Fibroblast of gingiva (primary cell): Measurements from ENCODE around the gene TERB1.

Source experiments
- DNase-seq: peaks from one replicate; pipeline ENCODE4 v3.0.0-alpha.2; 2011; ENCODE audit warnings: low read depth

TERB1 gene, protein sequence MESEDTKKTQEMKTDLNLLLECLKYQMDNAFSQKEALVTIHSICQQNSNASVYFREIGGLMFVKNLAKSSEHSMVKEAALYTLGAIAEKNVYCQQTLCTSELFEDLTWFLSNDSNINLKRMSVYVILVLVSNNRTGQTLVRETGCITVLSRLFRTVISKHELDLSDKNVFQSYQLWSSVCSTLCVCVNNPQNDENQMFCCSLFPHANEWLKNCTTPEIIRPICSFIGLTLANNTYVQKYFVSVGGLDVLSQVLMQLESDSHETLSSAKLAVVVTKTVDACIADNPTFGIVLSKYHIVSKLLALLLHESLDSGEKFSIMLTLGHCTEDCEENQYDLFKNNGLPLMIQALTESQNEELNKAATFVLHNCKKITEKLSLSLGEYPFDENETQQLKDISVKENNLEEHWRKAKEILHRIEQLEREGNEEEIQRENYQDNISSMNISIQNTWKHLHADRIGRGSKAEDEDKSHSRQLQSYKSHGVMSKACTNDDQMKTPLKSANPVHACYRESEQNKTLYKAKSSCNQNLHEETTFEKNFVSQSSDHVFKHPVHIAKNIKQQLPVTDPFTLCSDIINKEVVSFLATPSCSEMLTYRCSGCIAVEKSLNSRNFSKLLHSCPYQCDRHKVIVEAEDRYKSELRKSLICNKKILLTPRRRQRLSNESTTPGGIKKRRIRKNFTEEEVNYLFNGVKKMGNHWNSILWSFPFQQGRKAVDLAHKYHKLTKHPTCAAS

GRCh38 chr16:66801320-66802105 lies at the start of gene TERB1:
TERB1 (minus strand) TSS chr16:66801584; CDS start chr16:66796798, 4,786 bp downstream.
- DNase-seq = no peak

GRCh38 chr16:66850115-66850815 lies 48.9 kb upstream of the TERB1 start:
- no peak for DNase-seq

DNA sequence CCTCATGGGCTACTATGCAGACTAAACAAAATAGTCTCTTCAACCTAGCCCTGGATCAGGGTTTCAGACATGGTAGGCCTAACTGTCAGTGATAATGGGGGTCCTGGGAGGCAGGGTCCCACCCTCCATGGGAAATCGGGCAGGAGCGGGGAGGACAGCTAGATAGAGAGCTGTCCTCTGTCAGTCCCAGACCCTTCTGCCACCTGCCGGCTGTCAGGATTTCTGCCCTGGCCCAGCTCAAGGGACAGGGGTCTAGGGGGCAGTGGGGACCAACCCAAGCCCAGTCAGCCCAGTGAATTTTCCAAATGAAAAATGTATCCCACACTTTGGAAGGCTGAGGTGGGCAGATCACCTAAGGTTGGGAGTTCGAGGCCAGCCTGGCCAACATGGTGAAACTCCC lies 48.2 kb upstream of the TERB1 start:
- no peak for DNase-seq

DNA sequence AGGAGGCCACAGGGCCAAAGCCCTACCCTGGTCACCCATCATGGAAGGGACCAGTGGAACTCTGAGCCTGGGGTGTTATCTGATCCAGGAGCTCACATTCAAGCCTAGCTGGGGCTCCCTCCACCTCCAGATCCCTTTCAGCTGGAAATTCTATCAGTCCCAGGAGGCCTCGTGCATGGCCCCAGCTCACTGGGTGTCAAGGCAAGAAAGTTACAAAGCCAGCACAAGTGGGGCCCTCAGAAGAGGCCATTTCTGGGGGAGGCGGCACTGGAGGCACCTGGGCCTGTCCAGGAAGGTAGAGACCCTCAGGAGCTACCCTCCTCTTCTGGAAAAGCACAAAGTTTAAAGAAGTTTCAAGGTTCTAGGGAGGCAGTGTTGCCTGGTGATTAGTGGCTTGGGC lies 47.6 kb upstream of the TERB1 start:
- DNase-seq = no peak

GRCh38 chr16:66848172-66848571 lies 46.8 kb upstream of the TERB1 start:
- DNase-seq = no peak

DNA sequence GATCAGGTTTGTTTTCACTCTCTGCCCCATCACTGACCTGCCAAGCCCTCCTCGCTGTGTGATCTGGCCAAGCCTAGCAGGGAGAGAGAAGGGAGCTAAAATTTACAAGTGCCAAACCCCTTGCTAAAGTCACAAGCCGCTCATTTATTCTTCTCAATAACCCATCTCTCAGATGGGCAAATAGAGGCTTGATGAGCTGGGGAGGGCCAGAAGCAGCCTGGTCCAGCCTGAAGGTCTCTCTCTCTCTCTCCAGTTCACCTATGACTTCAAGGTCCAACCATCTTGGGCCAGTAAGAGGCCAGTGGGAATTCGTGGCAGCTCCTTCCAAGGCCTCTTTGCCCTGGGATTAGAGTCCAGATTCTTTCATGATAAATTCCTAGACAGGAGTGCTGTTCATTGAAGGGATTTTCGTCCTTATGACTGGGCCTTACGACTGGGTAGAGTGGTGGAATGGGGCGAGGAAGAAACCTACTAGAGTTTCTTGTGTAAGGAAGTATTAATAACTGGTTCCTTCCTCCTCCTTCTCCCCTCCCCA lies 46.2 kb upstream of the TERB1 start:
- DNase-seq = no peak

DNA sequence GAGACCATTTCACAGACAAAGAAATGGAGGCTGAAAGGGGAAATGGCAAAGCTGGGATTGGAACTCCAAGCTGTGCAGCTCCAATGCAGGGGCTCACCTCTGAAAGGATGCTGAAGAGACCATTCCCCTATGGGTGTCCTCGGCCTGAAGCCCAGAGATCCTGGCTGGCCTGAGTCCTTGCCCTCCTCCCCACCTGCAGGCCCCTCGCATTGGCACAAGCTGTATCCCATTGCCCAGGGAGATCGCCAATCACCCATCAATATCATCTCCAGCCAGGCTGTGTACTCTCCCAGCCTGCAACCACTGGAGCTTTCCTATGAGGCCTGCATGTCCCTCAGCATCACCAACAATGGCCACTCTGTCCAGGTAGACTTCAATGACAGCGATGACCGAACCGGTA lies 45.4 kb upstream of the TERB1 start:
- DNase-seq = no peak

DNA sequence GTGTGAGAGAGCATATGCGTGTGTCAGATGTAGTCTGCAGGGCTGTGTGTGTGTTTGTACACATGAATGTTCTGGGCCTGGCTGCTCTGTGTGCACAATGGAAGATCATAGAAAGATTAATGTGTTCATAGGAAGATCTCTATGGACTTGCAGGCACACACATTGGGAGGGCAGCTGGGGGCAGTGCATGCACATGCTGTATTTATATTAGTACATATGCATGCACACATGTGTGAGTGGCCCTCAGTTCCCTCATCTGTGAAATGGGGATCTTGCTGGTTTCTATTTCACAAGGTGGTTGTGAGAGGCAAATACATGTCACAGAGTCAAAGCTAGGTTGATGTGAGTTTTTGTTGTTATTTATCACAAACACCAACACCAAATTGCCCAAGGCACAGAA lies 44.9 kb upstream of the TERB1 start:
- DNase-seq = no peak

- no peak for DNase-seq
Measured at GRCh38 chr16:66845791-66846221, 44.4 kb upstream of the TERB1 start.

- no peak for DNase-seq
Measured at GRCh38 chr16:66845080-66845410, 43.7 kb upstream of the TERB1 start.

GRCh38 chr16:66844342-66845079 lies 43.1 kb upstream of the TERB1 start, which contains the start of gene CA7:
CA7 (plus strand) TSS chr16:66844414; CDS start chr16:66844488, 74 bp downstream.
- no peak for DNase-seq

DNA sequence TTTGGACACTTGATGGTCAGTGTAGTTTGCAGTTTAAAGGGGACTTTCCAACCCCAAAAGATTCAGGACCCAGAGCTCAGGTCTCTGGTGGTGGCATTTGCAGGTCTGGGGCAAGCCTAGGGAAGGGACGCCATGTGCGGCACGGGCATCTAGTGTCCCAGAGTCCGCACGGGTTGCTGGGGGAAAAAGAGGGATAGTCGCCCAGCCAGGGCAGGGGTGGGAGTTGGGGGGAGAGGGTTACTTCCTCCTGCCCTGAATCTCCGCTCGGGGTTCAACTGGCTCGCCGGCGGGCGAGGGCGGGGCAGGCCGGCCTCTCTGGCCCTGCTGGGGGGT lies 42.6 kb upstream of the TERB1 start:
- DNase-seq = no peak

GRCh38 chr16:66843191-66843590 lies 41.8 kb upstream of the TERB1 start:
- no peak for DNase-seq

DNA sequence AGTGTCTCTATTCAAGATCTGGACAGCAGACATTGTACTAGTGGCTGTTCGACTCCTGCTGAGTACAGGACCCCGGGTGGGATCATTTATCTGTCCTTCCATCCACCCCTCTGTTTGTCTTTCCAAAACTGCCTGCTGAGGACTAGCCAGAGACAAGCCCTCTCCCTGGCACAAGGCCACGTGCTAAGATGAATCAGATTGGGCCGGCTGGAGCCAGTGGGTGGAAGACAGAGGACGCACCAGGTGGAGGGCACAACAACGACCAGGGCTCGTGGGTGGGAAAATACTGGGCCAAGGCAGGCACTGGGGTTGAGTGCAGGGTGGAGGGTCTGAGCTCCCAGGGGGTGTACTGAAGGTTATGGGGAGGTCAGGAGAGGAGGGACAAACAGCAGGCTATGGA lies 41.4 kb upstream of the TERB1 start:
- DNase-seq = no peak

- DNase-seq = no peak
Measured at GRCh38 chr16:66841366-66841765, 40.0 kb upstream of the TERB1 start.

DNA sequence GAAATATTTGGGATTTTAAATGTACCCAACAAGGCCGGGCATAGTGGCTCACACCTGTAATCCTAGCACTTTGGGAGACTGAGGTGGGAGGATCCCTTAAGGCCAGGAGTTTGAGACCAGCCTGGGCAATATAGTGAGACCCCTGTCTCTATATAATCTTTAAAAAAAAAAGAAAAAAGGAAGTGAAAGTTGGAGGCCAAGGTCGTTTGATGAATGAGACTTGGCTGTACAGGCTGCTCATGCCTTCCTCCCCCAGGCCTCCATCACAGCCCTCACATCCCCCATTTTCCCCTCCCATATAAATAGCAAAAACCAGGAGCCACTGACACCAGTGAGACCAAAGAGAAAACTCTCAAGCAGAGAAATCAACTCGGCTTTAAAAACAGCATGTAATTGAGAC lies 39.5 kb upstream of the TERB1 start:
- no peak for DNase-seq

- no peak for DNase-seq
Measured at GRCh38 chr16:66834746-66835145, 33.4 kb upstream of the TERB1 start.

DNA sequence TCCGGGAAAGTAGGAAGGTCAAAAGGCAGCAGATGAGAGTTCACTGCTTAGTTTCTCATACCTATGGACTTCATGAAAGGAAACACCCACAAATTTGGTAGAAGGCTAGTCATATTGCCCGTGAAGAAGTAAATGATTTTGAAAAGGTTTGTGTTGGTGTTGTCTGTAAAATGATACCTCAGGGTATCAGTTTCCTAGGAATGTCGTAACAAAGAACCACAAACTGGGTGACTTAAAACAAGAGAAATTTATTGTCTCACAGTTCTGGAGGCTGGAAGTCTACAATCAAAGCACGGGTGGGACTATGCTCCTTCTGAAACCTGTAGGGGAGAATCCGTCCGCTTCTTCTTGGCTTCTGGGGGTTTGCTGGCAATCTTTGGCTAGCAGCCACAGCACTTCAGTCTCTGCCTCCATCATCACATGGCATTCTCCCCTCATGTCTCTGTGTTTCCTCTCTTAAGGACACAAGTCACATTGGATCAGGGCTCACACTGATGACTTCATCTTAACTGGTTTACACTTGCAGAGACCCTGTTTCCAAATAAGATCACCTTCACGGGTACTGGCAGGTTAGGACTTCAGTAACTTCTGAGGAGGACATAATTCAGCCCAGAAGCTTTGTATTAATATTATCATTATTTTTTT lies 31.4 kb upstream of the TERB1 start:
- peak; percentile 77 for DNase-seq

DNA sequence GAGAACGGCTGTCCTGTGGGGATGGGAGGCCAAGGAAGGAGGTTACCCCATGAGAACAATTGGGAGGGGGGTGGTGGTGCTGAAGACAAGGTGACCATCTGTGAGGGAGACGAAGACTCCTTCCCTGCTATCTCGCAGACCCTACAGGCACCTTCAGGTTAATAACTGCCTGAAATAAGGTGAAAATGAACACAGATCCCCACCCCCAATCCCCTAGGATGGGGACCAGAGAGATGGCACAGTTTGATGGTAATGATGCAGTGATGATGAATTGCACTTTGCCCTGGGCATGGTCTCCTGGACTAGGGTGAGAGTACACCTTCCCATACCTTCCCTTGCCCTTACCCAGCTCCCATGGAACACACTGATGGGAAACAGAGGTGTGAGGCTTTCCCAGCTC lies 30.8 kb upstream of the TERB1 start:
- DNase-seq = no peak
